SH-SY5Y (cell line): ENCODE data around the gene RHBDD2.

ENCODE experiments used
- GATA2 ChIP-seq: IDR thresholded peaks from 2 replicates; pipeline ENCODE4 v1.6.1; 2011; ENCODE audit warnings: mild to moderate bottlenecking, low read depth, low read length
- GATA3 ChIP-seq: IDR thresholded peaks from 2 replicates; pipeline ENCODE4 v1.6.1; 2011; ENCODE audit warnings: low read depth, mild to moderate bottlenecking, low read length, moderate library complexity

RHBDD2 gene

GRCh38 chr7:75878769-75879611 lies at the start of gene RHBDD2:
Gene RHBDD2, plus strand, starts transcription at chr7:75879034. Its CDS starts 49 bp downstream, at chr7:75879083.
- TF ChIP-seq GATA2 (no peak), GATA3 (no peak)

GRCh38 chr7:75830978-75831377 lies 47.9 kb upstream of the RHBDD2 start:
- TF ChIP-seq GATA3 (no peak), GATA2 (no peak)

- TF ChIP-seq GATA2 (no peak), GATA3 (no peak)
Measured at GRCh38 chr7:75835688-75836285, 43.0 kb upstream of the RHBDD2 start.

DNA sequence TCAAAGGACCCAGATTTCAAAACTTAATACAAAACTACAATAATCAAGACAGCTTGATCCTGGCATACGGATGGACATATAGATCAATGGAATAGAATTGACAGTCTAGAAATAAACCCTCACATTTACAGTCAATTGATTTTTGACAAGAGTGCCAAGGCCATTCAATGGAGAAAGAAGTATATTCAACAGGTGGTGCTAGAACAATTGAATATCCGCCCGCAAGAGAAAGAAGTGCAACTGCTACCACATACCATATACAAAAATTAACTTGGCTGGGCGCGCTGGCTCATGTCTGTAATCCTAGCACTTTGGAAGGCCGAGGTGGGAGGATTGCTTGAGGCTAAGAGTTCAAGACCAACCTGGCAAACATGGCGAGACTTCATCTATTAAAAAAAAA lies 42.0 kb upstream of the RHBDD2 start:
- TF ChIP-seq GATA2 (no peak), GATA3 (no peak)

GRCh38 chr7:75840029-75840428 lies 38.8 kb upstream of the RHBDD2 start:
- TF ChIP-seq GATA3 (no peak), GATA2 (no peak)

DNA sequence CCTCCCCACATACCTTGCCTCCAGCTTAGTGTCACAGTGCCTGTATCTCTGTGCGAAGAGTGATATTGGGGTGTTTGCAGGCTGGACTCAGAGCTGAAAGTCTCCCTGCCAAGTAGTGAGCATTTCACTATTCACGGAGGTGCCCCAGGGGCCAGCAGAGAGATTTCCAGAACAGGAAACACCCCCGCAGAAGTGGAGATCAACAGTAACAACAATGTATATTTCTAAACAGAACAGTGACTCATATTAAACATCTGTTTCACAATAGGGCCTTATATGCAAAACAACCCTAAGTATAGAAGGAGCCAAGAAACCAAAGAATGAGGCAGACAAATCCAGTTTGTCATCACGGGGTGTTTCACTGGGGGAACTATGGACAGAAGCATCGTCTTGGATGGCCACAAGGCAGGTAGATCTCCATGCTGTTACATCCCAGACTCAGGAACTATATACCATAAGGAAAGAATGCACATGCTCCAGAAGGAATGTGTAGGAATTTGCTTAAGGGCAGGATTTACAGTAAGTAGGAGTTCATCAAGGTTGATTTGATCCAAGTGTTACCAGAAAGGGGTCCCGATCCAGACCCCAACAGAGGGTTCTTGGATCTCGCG lies 35.9 kb upstream of the RHBDD2 start:
- no peak for TF ChIP-seq GATA2
- TF ChIP-seq GATA3 = no peak

DNA sequence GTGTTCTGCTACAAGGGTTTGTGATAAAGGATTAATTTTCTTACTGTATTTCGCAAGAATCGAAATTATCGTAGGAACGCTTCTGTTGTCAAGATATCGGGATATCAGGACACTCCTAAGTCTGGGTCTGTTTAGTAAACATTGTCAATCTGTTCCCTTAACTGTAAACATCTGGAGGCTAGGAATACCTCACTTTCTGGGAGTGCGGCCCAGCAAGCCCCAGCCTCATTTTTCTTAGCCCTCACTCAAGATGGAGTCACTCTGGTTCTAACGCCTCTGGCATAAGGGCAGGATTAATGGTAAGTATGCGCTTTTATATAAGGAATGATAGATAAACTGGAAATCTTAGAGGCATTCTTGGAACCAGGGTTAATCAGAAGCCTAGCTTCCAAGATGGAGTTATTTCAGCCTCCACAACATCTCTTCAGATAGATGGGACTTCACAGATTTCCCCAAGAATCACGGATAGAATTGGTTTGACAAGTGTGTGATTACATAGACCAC lies 35.2 kb upstream of the RHBDD2 start:
- TF ChIP-seq GATA2 (no peak), GATA3 (no peak)

GRCh38 chr7:75844158-75844557 lies 34.7 kb upstream of the RHBDD2 start:
- TF ChIP-seq GATA3 (no peak), GATA2 (no peak)

DNA sequence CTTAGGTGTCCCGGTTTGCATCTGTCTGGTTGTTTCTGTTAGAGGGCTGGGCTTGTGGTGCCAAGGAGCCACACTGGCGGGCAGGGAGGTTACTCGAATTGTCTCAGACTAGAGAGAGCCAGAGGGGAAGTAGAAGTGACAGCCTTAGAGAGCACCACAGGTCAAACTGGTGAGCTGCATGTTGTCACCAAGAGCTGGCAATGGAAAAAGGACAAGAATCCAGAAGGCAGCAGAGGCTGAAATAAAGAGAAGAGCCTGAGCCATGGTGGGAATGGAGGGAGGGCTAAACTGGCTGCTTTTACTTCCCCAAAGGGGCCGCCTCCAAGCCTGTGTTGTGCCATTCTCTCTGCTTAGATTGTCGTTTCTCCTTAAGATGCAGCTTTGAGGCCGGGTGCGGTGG lies 31.1 kb upstream of the RHBDD2 start:
- TF ChIP-seq GATA3 (no peak), GATA2 (no peak)

DNA sequence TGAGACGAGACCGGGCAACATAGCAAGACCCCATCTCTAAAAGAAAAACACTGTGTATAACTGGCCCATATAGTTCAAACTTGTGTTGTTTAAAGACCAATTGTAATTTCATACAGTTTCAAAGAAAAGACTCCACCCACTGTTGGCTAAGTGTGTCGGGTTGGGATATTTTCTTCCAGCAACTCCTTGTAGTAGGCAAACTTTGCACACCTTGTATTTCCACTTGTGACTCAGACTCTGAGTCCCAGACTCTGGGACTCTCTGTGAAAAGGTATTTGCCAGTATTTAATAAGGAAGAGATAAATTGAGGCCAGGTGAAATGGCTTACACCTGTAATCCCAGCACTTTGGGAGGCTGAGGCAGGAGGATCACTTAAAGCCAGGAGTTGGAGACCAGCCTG lies 29.3 kb upstream of the RHBDD2 start:
- no peak for TF ChIP-seq GATA3
- TF ChIP-seq GATA2 = no peak

GRCh38 chr7:75850235-75850634 lies 28.6 kb upstream of the RHBDD2 start:
- TF ChIP-seq GATA2 = no peak
- no peak for TF ChIP-seq GATA3

GRCh38 chr7:75854233-75854632 lies 24.6 kb upstream of the RHBDD2 start:
- TF ChIP-seq GATA3 (no peak), GATA2 (no peak)

- TF ChIP-seq GATA2 = no peak
- TF ChIP-seq GATA3 = no peak
Measured at GRCh38 chr7:75856536-75856935, 22.3 kb upstream of the RHBDD2 start.

DNA sequence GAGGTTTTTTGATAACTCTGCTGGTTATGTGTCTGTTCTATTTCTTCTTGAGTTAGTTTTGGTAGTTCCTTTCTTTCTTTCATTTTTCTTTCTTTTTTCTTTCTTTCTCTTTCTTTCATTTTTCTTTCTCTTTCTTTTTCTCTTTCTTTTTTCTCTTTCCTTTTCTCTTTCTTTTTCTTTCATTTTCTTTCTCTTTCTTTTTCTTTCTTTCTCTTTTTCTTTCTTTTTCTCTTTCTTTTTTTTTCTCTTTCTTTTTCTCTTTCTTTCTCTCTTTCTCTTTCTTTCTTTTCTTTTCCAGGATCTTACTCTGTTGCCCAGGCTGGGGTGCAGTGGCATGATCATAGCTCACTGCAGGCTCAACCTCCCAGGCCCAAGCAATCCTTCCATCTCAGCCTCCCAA lies 20.4 kb upstream of the RHBDD2 start:
- no peak for TF ChIP-seq GATA2
- TF ChIP-seq GATA3 = no peak
